Medulla oblongata (tissue), 1 donor: ENCODE data around the gene JAKMIP2.
A peak's percentile ranks its signal among the peaks of the same experiment; 100 is the strongest.

ENCODE experiments used
- DNase-seq: peaks from one replicate; pipeline ENCODE4 v3.0.0-alpha.2; 2015; ENCODE audit errors: extremely low spot score

Gene JAKMIP2

DNA sequence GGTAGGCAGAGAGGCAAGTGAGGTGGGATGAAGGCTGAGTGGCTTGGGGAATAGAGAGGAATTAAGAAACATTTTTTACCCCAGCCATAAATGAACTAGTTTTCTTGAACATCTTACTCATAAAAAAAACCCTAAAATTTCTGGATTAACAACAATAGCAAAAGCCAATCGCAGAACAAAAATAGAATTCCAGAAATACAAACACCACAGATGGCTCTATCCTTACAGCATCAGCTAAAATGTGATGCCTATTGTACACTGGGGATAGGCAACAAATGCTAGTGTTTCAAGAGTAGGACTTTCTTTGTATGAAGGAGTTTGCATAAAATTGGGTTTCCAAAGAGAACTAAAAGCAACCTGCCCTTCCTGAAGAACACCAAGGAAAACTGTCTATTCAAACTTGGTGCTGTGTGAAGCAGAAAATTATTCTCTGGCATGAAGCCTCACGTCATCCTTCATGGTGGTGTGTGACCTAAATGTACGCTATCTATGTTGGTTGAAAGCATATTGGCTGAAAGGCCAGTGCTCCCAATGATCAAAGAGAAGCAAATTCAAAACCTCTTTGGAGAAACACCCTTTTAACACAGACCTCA, 82.9 kb downstream of the JAKMIP2 start:
- DNase-seq, result no peak

DNA sequence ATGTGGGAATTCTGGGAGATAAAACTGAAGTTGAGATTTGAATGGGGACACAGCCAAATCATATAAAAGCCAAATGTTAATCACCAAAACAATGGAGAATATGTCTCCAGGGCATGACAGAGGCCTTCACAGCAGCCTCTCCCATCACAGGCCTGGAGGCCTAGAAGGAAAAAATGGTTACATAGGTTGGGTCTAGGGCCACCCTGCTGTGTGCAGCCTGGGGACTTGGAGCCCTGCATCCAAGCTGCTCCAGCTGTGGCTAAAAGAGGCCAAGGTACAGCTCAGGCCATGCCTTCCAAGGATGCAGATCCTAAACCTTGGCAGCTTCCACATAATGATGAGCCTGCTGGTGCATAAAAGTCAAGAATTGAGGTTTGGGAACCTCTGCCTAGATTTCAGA, 85.1 kb downstream of the JAKMIP2 start:
- DNase-seq, result no peak

DNA sequence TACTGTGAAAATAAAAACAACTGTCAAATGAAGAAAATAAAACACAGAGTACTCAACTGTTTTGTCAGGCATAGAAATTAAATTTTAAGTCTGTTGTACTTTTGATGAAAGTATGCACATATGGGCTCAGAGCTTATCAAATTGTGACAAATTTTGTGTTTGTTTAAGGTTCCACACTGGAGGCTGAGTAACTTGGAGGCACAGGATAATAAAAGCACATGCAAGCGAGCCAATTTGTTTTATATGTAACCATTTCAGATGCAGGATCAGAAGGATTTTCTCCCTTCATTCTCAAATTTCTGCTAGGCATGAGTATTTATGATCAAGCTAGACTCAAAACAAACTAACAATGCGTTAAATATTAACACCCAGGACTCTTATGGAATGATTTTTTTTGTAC, 87.8 kb downstream of the JAKMIP2 start:
- DNase-seq, result no peak

DNA sequence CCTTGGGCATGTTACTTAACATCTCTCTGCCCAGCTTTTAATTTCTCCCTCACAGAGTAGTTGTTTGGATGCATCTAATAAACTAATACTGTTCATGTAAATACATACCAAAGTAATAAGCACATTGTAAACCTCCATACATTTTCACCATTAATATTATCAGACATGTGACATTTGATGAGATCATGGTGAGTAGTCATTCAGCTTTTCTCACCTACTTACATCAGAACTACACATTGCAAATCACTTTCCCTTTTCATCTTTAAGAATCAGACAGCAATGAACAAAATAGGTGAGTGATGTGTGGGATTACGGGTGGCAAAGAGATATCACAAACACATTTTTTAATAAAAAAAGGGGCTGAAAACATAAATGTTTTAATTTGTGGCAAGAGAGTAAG, 89.3 kb downstream of the JAKMIP2 start:
- DNase-seq, result no peak

GRCh38 chr5:147691130-147691529, 91.4 kb downstream of the JAKMIP2 start:
- no peak for DNase-seq

- DNase-seq, result no peak
Observed at GRCh38 chr5:147690595-147690994, 91.9 kb downstream of the JAKMIP2 start.

- DNase-seq, result no peak
Observed at GRCh38 chr5:147689426-147689825, 93.1 kb downstream of the JAKMIP2 start.

- peak; percentile 84 for DNase-seq
Observed at GRCh38 chr5:147688656-147689356, 93.7 kb downstream of the JAKMIP2 start.

GRCh38 chr5:147687118-147687517, 95.4 kb downstream of the JAKMIP2 start:
- DNase-seq, result no peak

GRCh38 chr5:147686421-147686820, 96.1 kb downstream of the JAKMIP2 start:
- no peak for DNase-seq

GRCh38 chr5:147685993-147686392, 96.5 kb downstream of the JAKMIP2 start:
- DNase-seq, result peak; percentile 71

DNA sequence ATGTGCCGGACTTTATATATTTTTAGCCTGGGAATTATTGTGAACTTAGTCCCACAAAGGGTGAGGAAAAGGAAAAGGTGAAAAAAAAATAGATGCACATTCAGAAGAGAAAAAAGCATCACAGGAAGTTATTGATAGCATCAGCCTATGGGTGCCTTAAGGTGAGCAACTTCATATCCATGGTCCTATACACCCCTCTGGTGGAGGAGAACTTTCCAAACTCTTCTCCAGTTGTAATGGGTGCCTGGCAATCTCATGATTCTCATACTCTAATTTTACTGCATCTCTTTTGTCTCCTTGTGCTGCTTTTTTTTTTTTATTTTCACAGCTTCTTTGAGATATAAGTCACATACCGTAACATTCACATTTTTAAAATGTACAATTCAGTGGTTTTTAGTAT, 107.4 kb downstream of the JAKMIP2 start:
- DNase-seq, result no peak

GRCh38 chr5:147674411-147674810, 108.1 kb downstream of the JAKMIP2 start:
- DNase-seq, result no peak

DNA sequence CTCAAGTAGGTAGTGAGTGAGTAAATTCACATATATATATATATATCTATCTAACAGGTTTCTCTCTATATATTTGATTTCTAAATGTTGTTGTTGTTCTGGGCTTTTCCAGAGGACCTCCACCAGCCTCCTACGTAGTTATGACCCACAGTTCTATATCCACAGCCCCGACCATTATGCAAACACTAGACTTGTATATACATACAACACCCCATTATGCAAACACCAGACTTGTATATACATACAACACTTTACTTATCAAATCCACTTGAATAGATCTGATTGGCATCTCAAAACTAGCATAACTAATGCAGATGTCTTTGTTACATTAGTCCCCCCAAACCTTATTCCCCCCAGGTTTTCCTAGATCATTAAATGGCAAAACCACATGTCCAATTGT, 108.7 kb downstream of the JAKMIP2 start:
- no peak for DNase-seq

DNA sequence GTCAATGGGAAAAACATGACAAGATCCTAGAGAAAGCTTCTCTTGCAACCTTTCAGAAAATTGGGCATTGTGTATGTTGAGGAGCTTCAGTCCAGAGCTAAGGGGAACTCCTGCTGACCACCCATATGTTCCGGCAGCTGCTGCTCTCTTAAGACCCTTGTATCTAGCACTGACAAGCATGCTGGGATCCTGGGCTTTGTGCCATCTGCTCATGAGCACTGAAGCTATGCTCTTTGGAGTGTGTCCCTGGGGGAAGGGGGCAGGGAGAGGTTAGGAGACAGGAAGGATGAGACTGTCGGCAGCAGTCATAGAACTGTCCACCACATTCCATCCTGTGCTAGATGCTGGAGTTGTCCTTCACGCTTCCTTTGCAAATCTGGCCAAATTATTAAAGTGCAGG, 109.3 kb downstream of the JAKMIP2 start:
- DNase-seq, result peak; percentile 54

- no peak for DNase-seq
Observed at GRCh38 chr5:147671365-147671764, 111.2 kb downstream of the JAKMIP2 start.

- DNase-seq, result no peak
Observed at GRCh38 chr5:147670815-147671214, 111.7 kb downstream of the JAKMIP2 start.

DNA sequence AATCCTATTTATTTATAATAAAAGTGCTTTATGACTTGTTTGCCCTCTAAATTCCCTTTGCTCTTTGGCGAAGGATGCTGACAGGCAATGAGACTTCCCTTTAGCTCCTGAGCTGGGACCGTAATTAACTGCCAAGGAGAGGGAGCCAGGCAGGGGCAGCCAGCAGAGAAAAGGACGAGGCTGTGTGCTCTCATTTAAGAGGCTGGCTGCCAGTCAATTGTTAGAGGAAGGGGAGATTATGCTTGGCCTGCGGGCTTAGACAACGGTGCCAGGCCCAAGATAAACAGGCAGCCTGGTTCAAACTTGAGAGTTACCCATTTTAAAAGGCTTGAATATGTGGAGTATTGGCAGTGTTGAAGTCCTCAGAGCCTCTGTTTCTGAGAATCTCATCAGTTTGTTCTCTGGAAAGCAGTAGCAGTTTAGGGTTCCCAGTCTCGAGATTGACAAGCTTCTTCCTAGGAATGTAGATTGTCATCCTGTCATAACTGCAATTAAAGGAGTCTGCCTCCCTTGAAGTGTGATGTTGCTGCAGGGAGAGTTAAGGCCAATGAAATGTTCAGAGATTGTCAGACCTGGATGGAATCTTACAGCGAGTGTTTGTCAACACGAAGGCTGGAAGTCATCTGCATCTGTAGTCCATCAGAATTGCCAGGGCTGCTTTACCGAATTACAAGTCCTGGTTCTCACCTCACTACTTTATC, 113.2 kb downstream of the JAKMIP2 start:
- peak; percentile 68 for DNase-seq

- no peak for DNase-seq
Observed at GRCh38 chr5:147668385-147668784, 114.1 kb downstream of the JAKMIP2 start.

GRCh38 chr5:147667363-147667762, 115.2 kb downstream of the JAKMIP2 start:
- DNase-seq, result no peak

GRCh38 chr5:147666419-147666818, 116.1 kb downstream of the JAKMIP2 start:
- no peak for DNase-seq

DNA sequence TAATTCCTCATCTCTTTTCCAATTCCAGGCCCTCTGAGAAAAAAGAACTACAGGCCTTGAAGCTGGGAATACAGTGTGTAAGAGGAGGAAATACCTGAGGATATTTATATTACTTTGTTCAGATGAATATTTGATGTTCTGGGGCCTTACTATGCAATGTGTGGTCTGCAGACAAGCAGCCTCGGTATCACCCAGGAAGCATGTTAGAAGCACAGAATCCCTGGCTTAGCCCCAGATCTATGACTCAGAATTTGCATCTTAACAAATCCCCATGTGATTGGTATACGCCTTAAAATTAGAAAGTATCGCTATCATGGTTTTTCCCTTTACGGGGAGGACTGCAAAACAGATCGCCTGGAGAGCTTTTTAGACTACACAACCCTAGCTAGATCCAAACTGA, 121.0 kb downstream of the JAKMIP2 start:
- no peak for DNase-seq
